Vagina (tissue), 2 donors: ENCODE measurements around the gene ANO10.
"Not testable (repeated sequence)": the region's sequence is repeated elsewhere in the genome, so short reads cannot be mapped to it uniquely, and the experiment has no call there.

Experiments used
- CTCF ChIP-seq, 3 experiments: fragments of 450-650 bp in 2 of 3; fragments of 200-600 bp in 1 of 3; sonication (generic) in 1 of 3; IDR thresholded peaks; one replicate each; pipeline ENCODE4 v1.5.1; 2017 to 2019; ENCODE audit warnings: antibody characterized with exemption in 3 of 3, mild to moderate bottlenecking in 2 of 3, moderate library complexity in 2 of 3
- POLR2A ChIP-seq, 2 donors: fragments of 450-650 bp; IDR thresholded peaks; one replicate each; pipeline ENCODE4 v1.6.1; 2017; ENCODE audit warnings: antibody characterized with exemption in 2 of 2, mild to moderate bottlenecking in 2 of 2, moderate library complexity in 2 of 2
- POLR2AphosphoS5 ChIP-seq, 2 donors: sonication (generic); formaldehyde crosslinking; IDR thresholded peaks; one replicate each; pipeline ENCODE4 v1.9.0; 2017; ENCODE audit warnings: antibody characterized with exemption in 2 of 2, mild to moderate bottlenecking in 2 of 2, low read depth in 1 of 2; ENCODE audit not compliant: insufficient read depth in 1 of 2

- TF ChIP-seq CTCF (IDR thresholded peaks at IDR 0.05); POLR2A (IDR thresholded peaks at IDR 0.05); POLR2AphosphoS5 (IDR thresholded peaks at IDR 0.05; ENCODE audit: insufficient read depth in 1 of 2, low read depth in 1 of 2): not testable (repeated sequence)
Measured at GRCh38 chr3:43565661-43566341, 56.0 kb downstream of the ANO10 start.
